Effector CD8-positive, alpha-beta T cell (primary cell): Measurements from ENCODE around the gene PPP2R1B.
"Not testable (repeated sequence)": the region's sequence is repeated elsewhere in the genome, so short reads cannot be mapped to it uniquely, and the experiment has no call there.

ENCODE experiments used
- DNase-seq: peaks from one replicate; lab custom pipeline; 2025; lab: John Stamatoyannopoulos, UW

Gene PPP2R1B

GRCh38 chr11:111726301-111726713, 39.9 kb downstream of the PPP2R1B start:
- no peak for DNase-seq

GRCh38 chr11:111725621-111726020, 40.6 kb downstream of the PPP2R1B start:
- DNase-seq = no peak

DNA sequence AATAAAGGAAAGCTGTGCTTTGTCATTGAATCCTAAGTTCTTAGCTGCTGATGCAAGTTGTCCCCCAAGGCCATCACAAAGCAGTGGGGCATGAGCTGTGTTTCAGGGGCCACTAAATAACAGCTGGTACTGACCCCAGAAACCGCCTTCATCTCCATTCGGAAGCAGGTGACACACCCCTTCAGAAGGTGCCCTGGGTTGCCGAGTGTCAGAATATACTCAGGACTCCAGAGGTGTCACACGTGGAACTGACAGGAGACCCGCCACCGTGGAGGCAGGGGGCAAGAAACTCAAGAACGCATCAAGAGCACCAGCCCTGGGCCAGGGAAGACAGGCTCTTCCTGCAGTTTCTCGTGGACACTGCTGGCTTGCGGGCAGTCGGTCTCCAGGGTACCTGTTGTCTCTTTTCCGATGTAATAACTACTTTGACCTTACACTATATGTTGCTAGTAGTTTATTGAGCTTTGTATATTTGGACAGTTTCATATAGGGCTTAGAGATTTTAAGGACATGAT, 41.5 kb downstream of the PPP2R1B start:
- no peak for DNase-seq

- no peak for DNase-seq
Measured at GRCh38 chr11:111723595-111723994, 42.6 kb downstream of the PPP2R1B start.

- DNase-seq = no peak
Measured at GRCh38 chr11:111722501-111722900, 43.7 kb downstream of the PPP2R1B start.

- no peak for DNase-seq
Measured at GRCh38 chr11:111720801-111721494, 45.2 kb downstream of the PPP2R1B start.

DNA sequence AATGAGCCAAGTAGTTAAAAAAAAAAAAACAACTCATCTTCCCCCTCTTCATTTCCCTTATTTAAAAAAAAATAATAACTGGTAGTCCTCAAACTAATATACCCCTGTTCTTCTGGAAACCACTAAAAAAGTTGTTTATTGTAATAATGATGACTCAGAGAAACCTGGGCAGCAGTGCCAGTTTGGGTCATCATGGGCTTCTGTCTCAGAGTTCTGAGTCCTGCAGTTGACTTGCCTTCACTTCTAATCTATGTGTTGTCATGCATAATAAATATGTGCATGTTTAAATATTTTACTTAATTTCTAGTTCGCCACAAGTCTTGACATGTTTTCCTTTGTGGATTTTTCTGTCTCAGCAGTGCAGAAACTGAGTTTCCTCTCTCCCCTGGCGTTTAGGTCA, 46.8 kb downstream of the PPP2R1B start:
- no peak for DNase-seq

GRCh38 chr11:111718859-111719258, 47.3 kb downstream of the PPP2R1B start:
- DNase-seq = no peak

GRCh38 chr11:111718436-111718835, 47.8 kb downstream of the PPP2R1B start:
- no peak for DNase-seq

GRCh38 chr11:111717660-111718059, 48.5 kb downstream of the PPP2R1B start:
- not testable (repeated sequence) for DNase-seq

- DNase-seq = no peak
Measured at GRCh38 chr11:111715142-111715816, 50.9 kb downstream of the PPP2R1B start.

GRCh38 chr11:111714522-111714921, 51.7 kb downstream of the PPP2R1B start:
- no peak for DNase-seq

DNA sequence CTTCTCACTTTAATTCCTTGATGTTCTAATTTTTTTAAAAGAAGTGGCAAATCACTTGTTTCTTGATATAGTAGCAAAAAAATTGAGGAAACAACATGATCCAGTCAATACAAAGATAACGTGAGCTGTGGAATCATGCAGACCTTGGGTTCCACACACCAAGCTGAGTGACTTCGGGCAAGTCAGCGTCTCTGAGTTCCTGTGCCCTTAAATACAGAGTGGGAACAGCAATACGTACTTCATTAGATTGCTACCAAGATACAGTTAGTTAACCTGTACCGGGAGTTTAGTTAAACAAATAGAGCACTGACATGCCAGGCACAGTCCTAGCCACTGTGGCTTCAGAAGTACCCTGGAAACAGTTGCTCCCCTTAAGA, 58.5 kb downstream of the PPP2R1B start:
- DNase-seq = no peak

- no peak for DNase-seq
Measured at GRCh38 chr11:111707039-111707690, 59.0 kb downstream of the PPP2R1B start.

GRCh38 chr11:111703576-111703975, 62.6 kb downstream of the PPP2R1B start:
- no peak for DNase-seq

DNA sequence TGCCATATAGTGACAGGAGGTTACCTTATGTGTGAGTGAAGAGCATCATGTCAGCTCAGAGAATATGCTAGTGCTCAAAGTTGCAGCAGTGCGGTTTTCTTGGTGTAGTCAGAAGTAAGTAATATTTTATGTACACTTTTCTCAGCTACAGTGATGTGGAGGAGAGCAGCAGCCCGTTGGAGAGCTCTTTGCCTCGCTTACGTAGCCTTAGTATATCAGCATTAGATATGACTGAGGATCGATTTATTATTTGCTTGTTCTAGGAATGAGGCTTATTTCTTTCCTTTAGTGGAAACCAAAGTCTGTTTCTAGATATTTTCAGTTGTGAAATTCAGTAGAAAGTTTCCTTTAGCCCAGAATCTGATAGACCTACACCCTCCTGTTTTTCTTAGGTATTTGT, 63.6 kb downstream of the PPP2R1B start:
- no peak for DNase-seq

DNA sequence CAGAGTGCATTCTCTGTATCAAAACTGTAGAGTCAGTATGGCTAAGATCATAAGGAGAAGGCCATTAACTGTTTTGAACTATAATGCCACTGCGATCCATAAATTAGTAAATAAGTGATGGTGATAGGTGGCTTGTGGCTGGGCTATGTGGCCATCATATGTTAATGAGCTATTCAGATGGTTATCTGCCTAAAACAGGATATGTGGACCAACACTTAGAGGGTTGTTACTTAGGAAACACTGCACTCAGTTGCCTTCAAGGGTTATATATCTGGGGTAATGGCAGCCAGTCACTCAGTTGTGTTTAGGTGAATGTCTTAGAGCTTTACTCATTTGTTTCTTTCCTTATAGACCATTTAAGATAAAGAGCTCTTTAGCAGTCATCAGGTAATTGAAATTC, 66.0 kb downstream of the PPP2R1B start:
- no peak for DNase-seq

DNA sequence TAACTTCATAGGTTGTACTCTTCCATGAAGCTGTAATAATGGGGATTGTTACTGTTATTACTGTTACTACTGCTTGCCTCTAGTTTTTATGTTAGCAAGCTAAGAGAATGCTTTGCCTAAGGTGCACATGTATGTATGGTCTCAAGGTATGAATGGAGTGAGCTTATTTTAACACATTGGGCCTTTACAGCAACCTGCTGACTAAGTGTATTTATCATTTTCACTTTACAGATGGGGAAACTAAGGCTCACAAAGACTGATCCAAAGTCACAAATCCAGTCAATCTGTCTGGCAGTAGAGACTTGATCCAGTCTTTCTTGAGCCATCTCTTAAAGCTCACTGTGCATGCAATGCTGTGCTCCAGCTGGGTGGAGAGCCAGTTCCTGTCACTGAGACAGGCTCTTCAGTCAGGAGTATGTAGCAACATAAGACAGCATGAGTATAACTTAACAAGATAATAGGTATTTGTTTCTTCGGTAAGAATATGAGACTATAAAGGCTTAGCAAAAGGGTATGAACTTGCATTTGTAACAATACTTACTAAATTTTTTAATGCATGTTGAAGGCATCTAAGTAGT, 66.5 kb downstream of the PPP2R1B start:
- DNase-seq = no peak

DNA sequence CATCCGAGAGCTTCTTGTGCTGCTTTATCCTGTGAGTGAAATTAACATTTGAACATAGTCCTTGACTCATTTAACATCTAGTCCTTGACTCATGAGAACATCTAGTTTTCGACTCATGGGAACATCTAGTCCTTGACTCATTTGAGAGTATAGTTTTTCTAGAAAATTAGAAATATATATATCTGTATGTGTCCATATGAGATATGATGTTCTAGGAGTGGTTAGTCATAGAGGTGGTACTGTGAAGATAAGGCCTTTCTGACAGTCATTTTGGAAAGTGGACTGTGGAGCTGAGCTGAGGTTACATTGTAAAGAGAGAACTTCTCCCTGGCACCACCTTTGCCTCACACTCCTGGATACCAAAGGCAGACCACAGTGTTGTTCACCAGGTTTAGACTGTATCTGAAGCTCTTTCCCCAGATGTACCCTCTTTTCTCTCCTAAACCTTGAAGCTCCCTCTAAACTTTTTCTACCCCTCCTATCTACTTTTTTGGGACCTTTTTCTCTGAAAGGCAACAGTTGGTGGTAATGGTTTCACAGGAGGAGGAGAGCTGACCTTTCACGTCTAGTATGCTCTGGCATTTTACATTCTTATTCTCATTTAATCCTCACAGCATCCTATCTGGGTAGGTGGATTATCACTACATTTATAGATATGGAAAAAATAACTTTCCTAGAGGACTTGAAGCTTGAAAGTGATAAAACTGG, 67.2 kb downstream of the PPP2R1B start:
- DNase-seq = no peak

- DNase-seq = no peak
Measured at GRCh38 chr11:111697933-111698371, 68.2 kb downstream of the PPP2R1B start.

DNA sequence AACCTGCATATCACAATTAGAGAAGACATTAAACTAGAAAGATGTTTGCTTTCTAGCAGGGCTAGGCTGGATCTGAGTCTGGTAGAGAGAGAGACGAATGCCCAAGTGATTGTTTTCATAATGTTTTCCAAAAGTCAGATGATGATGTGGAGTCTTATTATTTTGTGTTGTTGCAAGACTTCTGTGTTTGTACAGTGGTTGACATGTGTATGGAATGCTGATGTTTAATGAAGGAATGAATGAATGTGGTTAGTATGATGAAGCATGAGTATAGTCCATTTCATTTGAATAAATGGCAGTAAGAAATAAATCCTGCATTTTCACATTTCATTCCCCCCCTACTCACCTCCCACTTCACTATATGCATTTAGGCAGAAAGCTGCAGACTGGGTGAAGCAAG, 69.6 kb downstream of the PPP2R1B start:
- no peak for DNase-seq

DNA sequence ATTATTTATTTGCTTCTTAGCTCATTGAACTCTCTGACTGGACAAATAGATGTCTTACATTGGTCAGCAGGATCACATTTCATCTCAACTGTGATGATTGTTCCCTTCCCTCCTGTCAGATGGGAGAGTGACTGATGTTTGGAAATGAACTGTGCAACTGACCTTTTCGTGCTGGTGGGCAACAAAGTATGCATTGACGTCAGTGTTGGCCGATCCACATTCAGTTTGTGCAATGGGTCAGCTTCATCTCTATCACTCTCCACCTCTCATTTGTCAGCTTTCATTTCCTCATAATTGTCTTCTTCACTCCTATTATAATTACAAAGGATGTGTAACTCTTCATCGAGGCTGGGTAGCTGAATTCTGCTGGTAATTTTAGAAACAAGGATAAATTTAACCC, 71.3 kb downstream of the PPP2R1B start:
- DNase-seq = no peak
